ENCODE data around the gene DPP6.
"Not testable (repeated sequence)": the region's sequence is repeated elsewhere in the genome, so short reads cannot be mapped to it uniquely, and the experiment has no call there.

DNA sequence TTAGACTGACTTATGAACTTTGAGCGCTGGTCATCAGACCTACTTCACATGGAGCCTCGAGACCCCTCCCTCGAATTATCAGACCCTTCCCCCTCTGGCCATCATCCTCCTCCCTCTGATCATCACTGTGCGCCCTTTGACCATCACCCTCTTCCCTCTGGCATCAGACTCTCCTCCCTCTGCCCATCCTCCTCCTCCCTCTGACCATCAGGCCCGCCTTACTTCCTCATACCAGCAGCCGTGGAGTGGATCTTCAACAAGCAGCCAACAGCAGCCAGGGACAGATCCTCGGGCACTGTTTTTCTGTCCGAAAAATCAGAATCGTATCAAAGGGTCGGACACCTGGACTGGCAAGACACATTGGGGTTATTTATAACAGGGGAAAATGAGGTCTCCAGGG, 70.5 kb downstream of the DPP6 start:
- TF ChIP-seq, protein P1, sequence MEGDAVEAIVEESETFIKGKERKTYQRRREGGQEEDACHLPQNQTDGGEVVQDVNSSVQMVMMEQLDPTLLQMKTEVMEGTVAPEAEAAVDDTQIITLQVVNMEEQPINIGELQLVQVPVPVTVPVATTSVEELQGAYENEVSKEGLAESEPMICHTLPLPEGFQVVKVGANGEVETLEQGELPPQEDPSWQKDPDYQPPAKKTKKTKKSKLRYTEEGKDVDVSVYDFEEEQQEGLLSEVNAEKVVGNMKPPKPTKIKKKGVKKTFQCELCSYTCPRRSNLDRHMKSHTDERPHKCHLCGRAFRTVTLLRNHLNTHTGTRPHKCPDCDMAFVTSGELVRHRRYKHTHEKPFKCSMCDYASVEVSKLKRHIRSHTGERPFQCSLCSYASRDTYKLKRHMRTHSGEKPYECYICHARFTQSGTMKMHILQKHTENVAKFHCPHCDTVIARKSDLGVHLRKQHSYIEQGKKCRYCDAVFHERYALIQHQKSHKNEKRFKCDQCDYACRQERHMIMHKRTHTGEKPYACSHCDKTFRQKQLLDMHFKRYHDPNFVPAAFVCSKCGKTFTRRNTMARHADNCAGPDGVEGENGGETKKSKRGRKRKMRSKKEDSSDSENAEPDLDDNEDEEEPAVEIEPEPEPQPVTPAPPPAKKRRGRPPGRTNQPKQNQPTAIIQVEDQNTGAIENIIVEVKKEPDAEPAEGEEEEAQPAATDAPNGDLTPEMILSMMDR (IDR thresholded peaks at IDR 0.05) = not testable (repeated sequence)
- TF ChIP-seq, protein P2, sequence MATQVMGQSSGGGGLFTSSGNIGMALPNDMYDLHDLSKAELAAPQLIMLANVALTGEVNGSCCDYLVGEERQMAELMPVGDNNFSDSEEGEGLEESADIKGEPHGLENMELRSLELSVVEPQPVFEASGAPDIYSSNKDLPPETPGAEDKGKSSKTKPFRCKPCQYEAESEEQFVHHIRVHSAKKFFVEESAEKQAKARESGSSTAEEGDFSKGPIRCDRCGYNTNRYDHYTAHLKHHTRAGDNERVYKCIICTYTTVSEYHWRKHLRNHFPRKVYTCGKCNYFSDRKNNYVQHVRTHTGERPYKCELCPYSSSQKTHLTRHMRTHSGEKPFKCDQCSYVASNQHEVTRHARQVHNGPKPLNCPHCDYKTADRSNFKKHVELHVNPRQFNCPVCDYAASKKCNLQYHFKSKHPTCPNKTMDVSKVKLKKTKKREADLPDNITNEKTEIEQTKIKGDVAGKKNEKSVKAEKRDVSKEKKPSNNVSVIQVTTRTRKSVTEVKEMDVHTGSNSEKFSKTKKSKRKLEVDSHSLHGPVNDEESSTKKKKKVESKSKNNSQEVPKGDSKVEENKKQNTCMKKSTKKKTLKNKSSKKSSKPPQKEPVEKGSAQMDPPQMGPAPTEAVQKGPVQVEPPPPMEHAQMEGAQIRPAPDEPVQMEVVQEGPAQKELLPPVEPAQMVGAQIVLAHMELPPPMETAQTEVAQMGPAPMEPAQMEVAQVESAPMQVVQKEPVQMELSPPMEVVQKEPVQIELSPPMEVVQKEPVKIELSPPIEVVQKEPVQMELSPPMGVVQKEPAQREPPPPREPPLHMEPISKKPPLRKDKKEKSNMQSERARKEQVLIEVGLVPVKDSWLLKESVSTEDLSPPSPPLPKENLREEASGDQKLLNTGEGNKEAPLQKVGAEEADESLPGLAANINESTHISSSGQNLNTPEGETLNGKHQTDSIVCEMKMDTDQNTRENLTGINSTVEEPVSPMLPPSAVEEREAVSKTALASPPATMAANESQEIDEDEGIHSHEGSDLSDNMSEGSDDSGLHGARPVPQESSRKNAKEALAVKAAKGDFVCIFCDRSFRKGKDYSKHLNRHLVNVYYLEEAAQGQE (IDR thresholded peaks at IDR 0.05; ENCODE audit: insufficient read depth in 1 of 2, low read depth in 2 of 2, low read length in 1 of 2) = not testable (repeated sequence)
- not testable (repeated sequence) for TF ChIP-seq TCF7L2 (IDR thresholded peaks at IDR 0.05; ENCODE audit: low read depth, low read length); POLR2AphosphoS5 (IDR thresholded peaks at IDR 0.05; ENCODE audit: low read depth, low read length); SIN3A (IDR thresholded peaks at IDR 0.05; ENCODE audit: borderline replicate concordance, insufficient read depth, low read depth, low read length)

All from Panc1 (cell line).